Measurements from ENCODE around the gene ADAM15. TPM values are rescaled to one million over a fixed set of nuclear protein-coding genes. Genes with fewer than 3 reads are reported as not detected.

Gene ADAM15
- total RNA-seq, 1 experiment from 2014 or later: 30.6 TPM

DNA sequence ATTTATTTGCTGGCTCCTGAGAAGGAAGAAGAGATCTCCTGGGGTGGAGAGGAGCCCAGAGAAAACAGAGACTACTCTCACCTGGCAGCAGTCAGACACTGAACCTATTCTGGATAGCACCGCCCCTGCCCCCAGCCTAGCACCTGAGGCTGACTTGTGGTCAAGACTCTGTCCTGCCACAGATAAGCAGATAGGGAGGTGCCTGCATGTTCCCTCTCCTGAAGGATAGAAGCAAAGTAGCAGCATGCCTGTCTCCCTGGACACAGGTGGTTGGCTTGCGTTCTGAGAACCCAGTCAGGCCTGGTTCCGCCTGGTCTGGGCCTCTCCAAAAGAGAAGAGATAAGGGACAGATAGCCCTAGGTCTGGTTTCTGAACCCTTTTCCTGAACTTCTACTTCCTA, 26.2 kb downstream of the ADAM15 start:
- H3K27ac ChIP-seq (ENCODE audit: insufficient read length, low read depth, low read length): no peak overlapping the region
- no peak overlapping the region for H2AK5ac ChIP-seq (ENCODE audit: insufficient read length, low read length)
- no peaks in the 10 kb centered on the region; the same call in 1 of the 2 replicates for H3K4me1 ChIP-seq (ENCODE audit: insufficient read depth, low read length)
- H3K9ac ChIP-seq (ENCODE audit: extremely low read depth, insufficient read length, low read length): no peak overlapping the region
- H4K91ac ChIP-seq (ENCODE audit: insufficient read length, low read depth, low read length): no peak overlapping the region
- H2BK5ac ChIP-seq (ENCODE audit: insufficient read length, low read length): no peak overlapping the region
- no peak overlapping the region for H3K14ac ChIP-seq (ENCODE audit: insufficient read depth, low read length)
- peaks cover 0 to 6% of the 10 kb centered on the region in 2 experiments; a peak in 2 of 5 replicates for H3K9me3 Mint-ChIP-seq
- peaks cover 32% of the 10 kb centered on the region for H3K27me3 ChIP-seq (ENCODE audit: insufficient read depth, low read length)
- no peak overlapping the region for H2BK120ac ChIP-seq (ENCODE audit: low read depth, low read length, poor library complexity, severe bottlenecking)
- H3K9me3 ChIP-seq (ENCODE audit: control insufficient read depth, low read depth, low read length): no peaks in the 10 kb centered on the region
- no peak overlapping the region for H3K56ac ChIP-seq (ENCODE audit: insufficient read length, low read depth, low read length)
- H3K36me3 Mint-ChIP-seq (ENCODE audit: insufficient read depth in 1 of 3, low read depth in 3 of 3): no peaks in the 10 kb centered on the region
- no peaks in the 10 kb centered on the region for H3K79me1 ChIP-seq (ENCODE audit: insufficient read depth, low read depth, low read length, poor library complexity, severe bottlenecking)
- H3K4me2 ChIP-seq (ENCODE audit: insufficient read depth, insufficient read length, low read length): no peak overlapping the region
- H3K23ac ChIP-seq (ENCODE audit: insufficient read length, low read depth, low read length): no peak overlapping the region
- no peak overlapping the region for H2BK12ac ChIP-seq (ENCODE audit: insufficient read length, low read depth, low read length)
- DNase-seq: no peak
- no peaks in the 10 kb centered on the region for H3K79me2 ChIP-seq (ENCODE audit: insufficient read depth, low read length)
- H3K4ac ChIP-seq (ENCODE audit: low read depth, low read length): no peak overlapping the region
- no peak overlapping the region for H4K5ac ChIP-seq (ENCODE audit: insufficient read length, low read depth, low read length)
- no peaks in the 10 kb centered on the region for H4K20me1 ChIP-seq (ENCODE audit: control insufficient read depth, insufficient read depth, insufficient read length)
- peaks cover 34 to 50% of the 10 kb centered on the region in 2 experiments for H3K4me1 Mint-ChIP-seq
- H3T11ph ChIP-seq (ENCODE audit: low read length): no peak overlapping the region
- H2BK15ac ChIP-seq (ENCODE audit: low read depth, low read length): no peak overlapping the region
- peaks cover 89% of the 10 kb centered on the region for H3K27me3 Mint-ChIP-seq (ENCODE audit: low read depth)
- no peak overlapping the region for H3K27ac Mint-ChIP-seq
- H4K8ac ChIP-seq (replicated peaks; ENCODE audit: insufficient read length, low read depth, low read length): no peak overlapping the region
- no peak overlapping the region for H3K18ac ChIP-seq (ENCODE audit: insufficient read length, low read depth, low read length)
- H2BK20ac ChIP-seq (ENCODE audit: low read depth, low read length, poor library complexity, severe bottlenecking): no peak overlapping the region
- no CpG with 5 or more reads among the region's 3 CpGs for WGBS (ENCODE audit: extremely low coverage, insufficient read length, low lambda C conversion rate)
- peak overlapping the region in 1 of 2 experiments; percentile 0; a peak in 1 of 5 replicates for H3K4me3 Mint-ChIP-seq
- H2AFZ ChIP-seq (ENCODE audit: low read length): no peak overlapping the region
- no peak for TF ChIP-seq CTCF (conservative IDR thresholded peaks at IDR 0.05)
- H3K23me2 ChIP-seq (ENCODE audit: insufficient read length, low read depth, low read length, poor library complexity, severe bottlenecking): peaks cover 21% of the 10 kb centered on the region
